Activated CD4-positive, alpha-beta memory T cell treated with anti-CD3 and anti-CD28 coated beads, Interleukin-2, amount 10 ng/mL, durations not matched to agents 7 days and 5 days (primary cell): ENCODE results near the gene ARHGAP28. TPM values are rescaled to one million over a fixed set of nuclear protein-coding genes. Genes with fewer than 3 reads are reported as not detected.
A peak's percentile ranks its signal among the peaks of the same experiment; 100 is the strongest.

ENCODE experiments used
- CTCF ChIA-PET: fragments of 350-600 bp; sonication (Branson Sonifier 250); formaldehyde crosslinking; loops from one replicate; lab custom pipeline; 2021; ENCODE audit warnings: antibody characterized with exemption, inconsistent platforms; lab: Charles Lee
- POLR2A ChIA-PET: fragments of 350-600 bp; sonication (Branson Sonifier 250); formaldehyde crosslinking; loops from one replicate; lab custom pipeline; 2021; ENCODE audit warnings: antibody characterized with exemption; lab: Charles Lee
- DNase-seq: peaks from one replicate; pipeline ENCODE4 v3.0.0-alpha.2; 2020
- H3K27ac Mint-ChIP-seq: one replicate; pipeline ENCODE4 v1.8.0; 2021; ENCODE audit warnings: mild to moderate bottlenecking, mixed read lengths
- H3K27me3 Mint-ChIP-seq: one replicate; pipeline ENCODE4 v1.8.0; 2021; ENCODE audit warnings: mixed read lengths
- H3K36me3 Mint-ChIP-seq: one replicate; pipeline ENCODE4 v1.8.0; 2021; ENCODE audit warnings: low read depth, mixed read lengths
- H3K4me1 Mint-ChIP-seq: one replicate; pipeline ENCODE4 v1.8.0; 2021; ENCODE audit warnings: mixed read lengths
- H3K4me3 Mint-ChIP-seq: one replicate; pipeline ENCODE4 v1.8.0; 2021; ENCODE audit warnings: mild to moderate bottlenecking, mixed read lengths
- H3K9me3 Mint-ChIP-seq: one replicate; pipeline ENCODE4 v1.8.0; 2021; ENCODE audit warnings: mixed read lengths
- total RNA-seq, 2 experiments: library from RNA; stranded (reverse); gene quantifications; one replicate each; pipeline ENCODE4 v1.2.3, GENCODE V29; 2021

Gene ARHGAP28
- total RNA-seq, 2 experiments from 2014 or later, result not detected

DNA sequence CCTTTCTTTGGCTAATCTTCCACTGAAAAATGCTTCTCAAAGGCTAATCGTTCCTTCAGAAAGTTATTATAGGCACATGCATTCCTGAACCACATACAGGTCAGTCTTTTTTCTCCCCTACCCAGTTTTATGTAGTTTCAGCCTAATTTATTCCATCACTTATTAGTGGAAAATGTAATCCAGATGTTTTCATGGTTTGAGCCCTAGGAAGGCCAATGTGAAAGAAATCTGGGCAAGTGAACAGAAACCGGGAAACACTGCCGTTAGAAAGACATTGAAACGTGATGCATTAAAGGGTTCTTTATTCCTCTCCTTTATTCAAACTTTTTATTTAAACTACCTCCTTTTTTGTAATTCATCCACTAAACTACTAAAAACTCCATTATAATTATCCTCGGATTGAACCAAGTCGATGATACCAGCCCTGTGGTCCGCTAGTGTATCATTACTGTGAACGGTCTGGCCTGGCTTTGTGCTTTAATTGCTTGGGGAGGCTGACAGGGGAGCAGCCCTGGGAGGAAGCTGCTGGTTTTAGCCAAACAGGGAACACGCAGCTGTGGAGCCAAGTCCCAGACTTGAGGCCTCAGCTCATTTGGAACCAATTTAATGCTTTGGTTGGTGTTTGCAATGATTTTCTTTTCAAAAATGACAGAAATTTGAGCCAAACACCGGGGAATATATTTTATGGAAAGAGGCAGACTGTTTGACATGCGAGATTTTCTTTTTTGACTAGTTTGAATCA, 149.2 kb downstream of the ARHGAP28 start:
- ChIA-PET POLR2A (no interaction called here), CTCF (no interaction called here)
- Mint-ChIP-seq H3K4me3 (no peak overlapping the region), H3K36me3 (no peaks in the 10 kb centered on the region), H3K4me1 (no peaks in the 10 kb centered on the region), H3K27ac (no peak overlapping the region), H3K27me3 (no peaks in the 10 kb centered on the region), H3K9me3 (peaks cover 3% of the 10 kb centered on the region)
- DNase-seq, result no peak

DNA sequence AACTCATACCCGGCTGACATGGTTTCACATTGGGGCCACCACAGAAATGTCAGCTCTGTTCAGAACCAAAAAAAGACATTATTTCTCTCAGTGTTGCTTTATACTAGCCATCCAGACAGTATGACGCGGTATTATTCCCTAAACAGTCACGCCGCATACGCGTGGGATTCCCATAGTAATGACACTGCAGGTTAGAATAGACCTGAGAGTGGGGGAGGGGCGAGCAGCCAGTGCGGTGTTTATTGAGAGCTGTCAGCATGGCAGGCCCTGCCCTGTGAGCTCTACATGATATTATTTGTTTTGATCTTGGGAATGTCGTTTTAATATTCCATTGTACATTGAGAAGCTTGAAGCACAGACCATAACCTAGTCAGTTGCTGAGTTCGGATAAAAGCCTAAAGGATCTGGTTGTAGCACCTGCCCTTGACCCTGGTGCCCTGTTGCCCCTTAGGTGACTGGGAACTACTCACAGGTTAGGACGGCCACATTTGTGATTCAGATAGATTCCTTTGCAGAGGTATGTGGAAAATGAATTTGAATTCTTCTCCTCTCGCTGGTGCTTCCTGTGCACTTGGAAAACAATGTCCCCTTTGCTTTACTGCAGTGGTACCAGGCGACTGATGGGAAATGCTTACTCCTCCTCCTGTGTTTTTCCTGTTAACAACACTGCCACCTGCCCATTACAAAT, 150.1 kb downstream of the ARHGAP28 start:
- CTCF ChIA-PET, result no interaction called here
- H3K27ac Mint-ChIP-seq, result no peak overlapping the region
- H3K4me1 Mint-ChIP-seq, result no peaks in the 10 kb centered on the region
- POLR2A ChIA-PET, result no interaction called here
- no peaks in the 10 kb centered on the region for H3K27me3 Mint-ChIP-seq
- no peak overlapping the region for H3K4me3 Mint-ChIP-seq
- peaks cover 3% of the 10 kb centered on the region for H3K9me3 Mint-ChIP-seq
- no peak for DNase-seq
- H3K36me3 Mint-ChIP-seq, result no peaks in the 10 kb centered on the region

DNA sequence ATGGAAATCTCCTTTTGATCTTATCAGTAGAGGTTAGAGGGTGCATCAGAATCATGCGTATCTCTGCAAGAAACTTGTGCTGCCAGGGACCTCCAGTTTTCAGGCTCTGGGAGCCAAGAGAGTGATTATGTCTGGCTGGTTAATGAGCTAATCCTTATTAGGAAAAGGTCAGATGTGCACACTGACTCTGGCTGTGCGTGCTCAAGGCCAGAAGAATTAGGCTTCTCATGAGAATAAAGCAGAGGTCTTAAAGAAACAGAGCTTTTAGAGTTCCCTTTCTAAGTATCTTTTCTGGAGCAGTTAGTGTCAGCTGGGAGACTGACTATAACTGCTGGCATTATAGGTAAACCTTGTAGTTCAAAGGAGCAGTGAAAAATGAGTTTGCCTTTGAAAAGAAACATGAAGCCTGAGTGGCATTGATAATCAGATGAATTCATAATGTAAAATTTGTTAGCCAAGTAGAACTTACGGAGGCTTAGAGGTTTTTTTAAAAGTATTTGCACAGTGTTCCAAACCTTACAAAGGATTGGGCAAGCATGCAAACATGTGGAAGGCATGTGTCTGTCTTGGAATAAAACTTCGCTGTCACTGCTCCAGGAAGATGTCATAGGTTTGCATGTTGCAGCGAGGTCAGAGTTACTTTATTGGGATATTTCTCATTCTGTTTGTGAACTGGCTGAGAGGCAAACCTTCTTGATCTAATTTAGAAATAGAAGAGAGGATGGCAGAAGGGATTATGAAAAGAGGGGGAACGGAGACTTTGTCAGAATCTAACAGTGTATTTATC, 151.7 kb downstream of the ARHGAP28 start:
- Mint-ChIP-seq H3K36me3 (no peaks in the 10 kb centered on the region), H3K27me3 (no peaks in the 10 kb centered on the region), H3K9me3 (peaks cover 3% of the 10 kb centered on the region), H3K4me3 (no peak overlapping the region), H3K27ac (no peak overlapping the region), H3K4me1 (no peaks in the 10 kb centered on the region)
- no peak for DNase-seq
- ChIA-PET POLR2A (no interaction called here), CTCF (no interaction called here)

GRCh38 chr18:6882401-6882800, 152.9 kb downstream of the ARHGAP28 start:
- Mint-ChIP-seq H3K27ac (no peak overlapping the region), H3K27me3 (no peaks in the 10 kb centered on the region), H3K9me3 (no peaks in the 10 kb centered on the region), H3K4me1 (no peaks in the 10 kb centered on the region), H3K36me3 (no peaks in the 10 kb centered on the region), H3K4me3 (no peak overlapping the region)
- DNase-seq, result no peak
- ChIA-PET POLR2A (no interaction called here), CTCF (no interaction called here)

DNA sequence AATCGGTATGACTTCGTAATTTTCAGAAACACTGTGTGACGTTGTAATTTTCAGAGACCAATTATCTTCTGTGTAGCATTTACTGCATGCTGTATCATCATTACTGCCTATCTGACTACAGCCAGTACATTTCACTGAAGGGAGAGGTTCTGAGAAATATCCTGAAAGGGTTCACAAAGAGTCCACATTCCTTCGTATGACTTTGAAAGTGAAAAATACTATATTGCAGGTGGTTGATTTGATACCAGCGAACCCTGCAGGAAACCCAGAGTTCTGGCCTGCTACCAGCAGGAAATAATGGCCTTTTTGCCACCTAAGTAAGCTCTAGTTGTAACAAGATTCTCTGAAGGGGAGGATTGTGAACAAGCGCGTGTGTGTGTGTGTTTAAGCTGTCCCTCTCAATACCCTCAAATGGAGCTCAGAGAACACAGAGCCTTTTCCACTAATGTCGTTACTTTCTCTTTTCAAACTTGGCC, 155.5 kb downstream of the ARHGAP28 start:
- no peak for DNase-seq
- H3K9me3 Mint-ChIP-seq, result no peaks in the 10 kb centered on the region
- H3K4me3 Mint-ChIP-seq, result no peak overlapping the region
- H3K27me3 Mint-ChIP-seq, result no peaks in the 10 kb centered on the region
- no peaks in the 10 kb centered on the region for H3K36me3 Mint-ChIP-seq
- no peaks in the 10 kb centered on the region for H3K4me1 Mint-ChIP-seq
- CTCF ChIA-PET, result interaction anchor here (1.1 to 1.6 kb wide), 2 partner anchors 35 to 342 kb away, joined by 3 to 5 read pairs; no protein-coding TSS in a partner anchor
- no peak overlapping the region for H3K27ac Mint-ChIP-seq
- POLR2A ChIA-PET, result no interaction called here

DNA sequence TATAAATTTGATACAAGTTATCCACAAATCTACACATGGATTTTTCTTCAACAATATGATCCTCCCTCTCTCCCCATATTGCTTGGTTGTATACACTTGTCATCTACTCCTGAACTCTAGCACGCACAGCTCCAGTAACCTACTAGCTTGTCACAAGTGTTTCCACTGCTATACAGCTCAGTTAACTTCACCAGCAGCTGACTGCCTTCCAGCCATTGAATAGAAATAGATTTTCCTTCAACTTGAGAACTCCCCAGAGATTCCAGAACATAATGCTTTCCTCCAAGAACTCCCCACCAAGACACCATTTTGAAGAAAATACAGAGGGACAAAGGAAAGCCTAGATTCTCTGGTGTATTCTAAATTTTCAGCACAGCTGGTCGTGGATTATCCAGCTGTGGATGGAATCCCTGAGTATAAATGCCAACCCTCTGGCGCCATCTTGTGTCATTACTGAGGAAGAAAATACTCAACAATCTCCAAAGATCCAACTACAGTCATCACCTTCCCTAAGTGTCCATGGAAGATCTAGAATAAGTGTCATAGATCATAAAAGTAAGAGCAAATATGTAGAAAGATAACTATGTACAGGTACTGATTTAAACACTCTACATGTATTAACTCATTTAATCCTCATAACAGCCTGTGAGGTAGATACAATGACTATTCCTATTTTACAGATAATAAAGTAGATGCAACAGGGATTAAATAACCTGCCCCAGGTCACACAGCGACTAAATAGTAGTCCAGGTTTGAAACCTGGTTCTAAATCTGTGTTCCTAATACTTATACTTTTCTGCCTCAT, 156.7 kb downstream of the ARHGAP28 start:
- no peak overlapping the region for H3K4me3 Mint-ChIP-seq
- ChIA-PET CTCF (interaction anchor here (0.8 to 1.6 kb wide), 3 partner anchors 34 to 1007 kb away, joined by 3 to 5 read pairs (median 3); no protein-coding TSS in a partner anchor), POLR2A (no interaction called here)
- no peaks in the 10 kb centered on the region for H3K36me3 Mint-ChIP-seq
- no peaks in the 10 kb centered on the region for H3K9me3 Mint-ChIP-seq
- no peaks in the 10 kb centered on the region for H3K27me3 Mint-ChIP-seq
- H3K4me1 Mint-ChIP-seq, result no peaks in the 10 kb centered on the region
- H3K27ac Mint-ChIP-seq, result no peak overlapping the region
- no peak for DNase-seq

DNA sequence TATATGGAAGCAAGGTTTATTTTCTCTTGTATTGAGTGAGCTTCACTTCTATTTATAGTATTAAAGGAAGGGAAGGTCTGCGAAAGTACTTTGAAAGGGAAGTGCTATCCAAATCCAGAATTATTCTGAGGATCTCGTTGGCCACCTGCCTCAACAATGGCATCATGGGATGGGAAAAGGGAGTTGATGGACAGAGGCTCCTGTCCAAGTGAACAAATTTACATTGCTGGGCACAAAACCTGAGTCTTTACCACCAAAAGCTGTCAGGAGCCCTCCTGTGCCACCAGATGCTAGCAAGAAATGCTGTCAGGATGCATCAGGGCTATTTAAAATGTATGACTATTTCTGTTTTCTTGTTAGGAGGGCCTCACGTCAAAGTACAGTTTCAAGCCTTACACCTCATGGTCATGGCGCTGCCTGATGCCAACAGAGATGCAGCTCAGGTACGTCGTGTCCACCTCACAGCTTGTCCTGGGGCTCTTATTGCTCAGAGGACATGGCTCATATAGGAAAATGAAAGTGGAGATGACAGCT, 157.3 kb downstream of the ARHGAP28 start:
- H3K27me3 Mint-ChIP-seq, result no peaks in the 10 kb centered on the region
- no peak for DNase-seq
- H3K36me3 Mint-ChIP-seq, result no peaks in the 10 kb centered on the region
- ChIA-PET POLR2A (no interaction called here), CTCF (no interaction called here)
- H3K4me1 Mint-ChIP-seq, result no peaks in the 10 kb centered on the region
- no peak overlapping the region for H3K4me3 Mint-ChIP-seq
- no peaks in the 10 kb centered on the region for H3K9me3 Mint-ChIP-seq
- no peak overlapping the region for H3K27ac Mint-ChIP-seq

DNA sequence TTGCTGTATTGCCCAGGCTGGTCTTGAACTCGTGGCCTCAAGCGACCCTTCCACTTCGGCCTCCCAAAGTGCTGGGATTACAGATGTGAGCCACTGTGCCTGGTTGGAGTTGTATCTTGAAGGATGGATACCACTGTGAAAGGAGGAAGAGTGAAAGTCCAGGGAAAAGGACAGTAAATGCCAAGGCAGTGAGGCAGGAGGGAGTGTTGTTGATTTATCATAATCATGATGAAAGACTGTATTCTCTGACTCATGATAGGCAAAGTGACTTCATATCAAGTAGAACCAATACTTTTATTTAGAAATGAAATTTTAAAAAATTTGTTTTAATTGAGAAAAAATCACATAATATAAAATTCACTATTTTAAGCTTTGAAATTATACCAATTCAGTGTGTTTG, 162.3 kb downstream of the ARHGAP28 start:
- CTCF ChIA-PET, result no interaction called here
- Mint-ChIP-seq H3K4me1 (no peaks in the 10 kb centered on the region), H3K27me3 (no peaks in the 10 kb centered on the region), H3K9me3 (no peaks in the 10 kb centered on the region), H3K36me3 (no peaks in the 10 kb centered on the region), H3K4me3 (no peak overlapping the region), H3K27ac (no peak overlapping the region)
- POLR2A ChIA-PET, result no interaction called here
- DNase-seq, result no peak

GRCh38 chr18:6901286-6901926, 171.9 kb downstream of the ARHGAP28 start:
- no peak overlapping the region for H3K27ac Mint-ChIP-seq
- CTCF ChIA-PET, result no interaction called here
- H3K36me3 Mint-ChIP-seq, result no peaks in the 10 kb centered on the region
- peaks cover 8% of the 10 kb centered on the region for H3K9me3 Mint-ChIP-seq
- no peak for DNase-seq
- H3K27me3 Mint-ChIP-seq, result no peaks in the 10 kb centered on the region
- H3K4me1 Mint-ChIP-seq, result no peaks in the 10 kb centered on the region
- no peak overlapping the region for H3K4me3 Mint-ChIP-seq
- POLR2A ChIA-PET, result no interaction called here

DNA sequence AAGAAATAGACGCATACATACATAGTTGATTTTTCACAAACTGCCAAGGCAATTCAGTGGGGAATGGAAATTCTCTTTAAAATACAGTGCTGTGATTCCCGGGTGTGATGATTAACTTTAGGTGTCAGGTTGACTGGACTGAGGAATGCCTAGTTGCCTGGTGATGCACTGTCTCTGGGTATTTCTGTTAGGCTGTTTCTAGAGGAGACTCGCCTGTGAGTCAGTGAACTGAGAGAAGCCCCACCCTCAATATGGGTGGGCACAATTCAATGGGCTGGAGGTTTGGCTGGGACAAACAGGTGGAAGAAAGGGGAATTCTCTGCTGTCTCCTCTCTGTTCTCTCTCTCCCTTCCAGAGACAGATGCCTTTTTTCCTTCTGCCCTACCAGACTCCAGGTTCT, 187.6 kb downstream of the ARHGAP28 start:
- ChIA-PET POLR2A (no interaction called here), CTCF (no interaction called here)
- H3K27ac Mint-ChIP-seq, result no peak overlapping the region
- H3K27me3 Mint-ChIP-seq, result no peaks in the 10 kb centered on the region
- peaks cover 6% of the 10 kb centered on the region for H3K9me3 Mint-ChIP-seq
- no peaks in the 10 kb centered on the region for H3K36me3 Mint-ChIP-seq
- DNase-seq, result no peak
- H3K4me1 Mint-ChIP-seq, result no peaks in the 10 kb centered on the region
- no peak overlapping the region for H3K4me3 Mint-ChIP-seq

GRCh38 chr18:6920099-6920955, 190.8 kb downstream of the ARHGAP28 start:
- no peaks in the 10 kb centered on the region for H3K36me3 Mint-ChIP-seq
- POLR2A ChIA-PET, result no interaction called here
- DNase-seq, result peak; percentile 21
- CTCF ChIA-PET, result interaction anchor here (0.9 kb wide), 1 partner anchor 35 kb away, joined by 3 read pairs; no protein-coding TSS in a partner anchor
- H3K27ac Mint-ChIP-seq, result peak overlapping the region; percentile 12
- no peaks in the 10 kb centered on the region for H3K27me3 Mint-ChIP-seq
- no peaks in the 10 kb centered on the region for H3K4me1 Mint-ChIP-seq
- no peak overlapping the region for H3K4me3 Mint-ChIP-seq
- H3K9me3 Mint-ChIP-seq, result peaks cover 8% of the 10 kb centered on the region
